Thyroid gland (tissue), 4 donors: ENCODE data around the gene KIF2A.

ENCODE experiments used
- POLR2A ChIP-seq, 2 donors: fragments of 450-650 bp; IDR thresholded peaks; one replicate each; pipeline ENCODE4 v1.6.1; 2017; ENCODE audit warnings: antibody characterized with exemption in 2 of 2, mild to moderate bottlenecking in 2 of 2, moderate library complexity in 1 of 2
- TF ChIP-seq, protein P1 (sequence below), 6 experiments: fragments of 200-600 bp in 3 of 6; fragments of 450-650 bp in 3 of 6; sonication (generic) in 3 of 6; IDR thresholded peaks; one replicate each; pipeline ENCODE4 v1.5.1; 2016 to 2019; ENCODE audit warnings: antibody characterized with exemption in 6 of 6, mild to moderate bottlenecking in 2 of 6, inconsistent platforms in 1 of 6, moderate library complexity in 1 of 6

DNA sequence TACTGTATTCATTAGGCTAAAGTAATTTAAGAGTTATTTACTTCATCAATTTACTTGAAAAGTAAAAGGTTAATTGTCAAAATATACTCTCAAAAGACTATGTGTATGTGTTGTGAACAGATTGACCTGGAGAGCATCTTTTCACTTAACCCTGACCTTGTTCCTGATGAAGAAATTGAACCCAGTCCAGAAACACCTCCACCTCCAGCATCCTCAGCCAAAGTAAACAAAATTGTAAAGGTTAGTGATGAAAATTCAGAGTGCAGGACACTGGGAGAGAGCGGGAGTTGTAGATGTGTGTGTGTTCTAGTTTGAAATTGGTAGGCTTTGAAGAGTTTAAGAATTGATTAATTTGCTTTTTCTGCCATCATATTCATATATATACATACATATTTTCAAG lies 41.9 kb downstream of the KIF2A start:
- TF ChIP-seq, protein P1, sequence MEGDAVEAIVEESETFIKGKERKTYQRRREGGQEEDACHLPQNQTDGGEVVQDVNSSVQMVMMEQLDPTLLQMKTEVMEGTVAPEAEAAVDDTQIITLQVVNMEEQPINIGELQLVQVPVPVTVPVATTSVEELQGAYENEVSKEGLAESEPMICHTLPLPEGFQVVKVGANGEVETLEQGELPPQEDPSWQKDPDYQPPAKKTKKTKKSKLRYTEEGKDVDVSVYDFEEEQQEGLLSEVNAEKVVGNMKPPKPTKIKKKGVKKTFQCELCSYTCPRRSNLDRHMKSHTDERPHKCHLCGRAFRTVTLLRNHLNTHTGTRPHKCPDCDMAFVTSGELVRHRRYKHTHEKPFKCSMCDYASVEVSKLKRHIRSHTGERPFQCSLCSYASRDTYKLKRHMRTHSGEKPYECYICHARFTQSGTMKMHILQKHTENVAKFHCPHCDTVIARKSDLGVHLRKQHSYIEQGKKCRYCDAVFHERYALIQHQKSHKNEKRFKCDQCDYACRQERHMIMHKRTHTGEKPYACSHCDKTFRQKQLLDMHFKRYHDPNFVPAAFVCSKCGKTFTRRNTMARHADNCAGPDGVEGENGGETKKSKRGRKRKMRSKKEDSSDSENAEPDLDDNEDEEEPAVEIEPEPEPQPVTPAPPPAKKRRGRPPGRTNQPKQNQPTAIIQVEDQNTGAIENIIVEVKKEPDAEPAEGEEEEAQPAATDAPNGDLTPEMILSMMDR (IDR thresholded peaks at IDR 0.05), result no peak
- TF ChIP-seq POLR2A (IDR thresholded peaks at IDR 0.05), result no peak
